NCI-H2029 treated with DMSO at 0.1 percent for 48 hours (cell line): ENCODE data around the gene IRAK1BP1.
"Not testable (repeated sequence)": the region's sequence is repeated elsewhere in the genome, so short reads cannot be mapped to it uniquely, and the experiment has no call there.

Source experiments
- DNase-seq: peaks from one replicate; lab custom pipeline; 2025; lab: John Stamatoyannopoulos, UW

IRAK1BP1 gene, protein sequence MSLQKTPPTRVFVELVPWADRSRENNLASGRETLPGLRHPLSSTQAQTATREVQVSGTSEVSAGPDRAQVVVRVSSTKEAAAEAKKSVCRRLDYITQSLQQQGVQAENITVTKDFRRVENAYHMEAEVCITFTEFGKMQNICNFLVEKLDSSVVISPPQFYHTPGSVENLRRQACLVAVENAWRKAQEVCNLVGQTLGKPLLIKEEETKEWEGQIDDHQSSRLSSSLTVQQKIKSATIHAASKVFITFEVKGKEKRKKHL

DNA sequence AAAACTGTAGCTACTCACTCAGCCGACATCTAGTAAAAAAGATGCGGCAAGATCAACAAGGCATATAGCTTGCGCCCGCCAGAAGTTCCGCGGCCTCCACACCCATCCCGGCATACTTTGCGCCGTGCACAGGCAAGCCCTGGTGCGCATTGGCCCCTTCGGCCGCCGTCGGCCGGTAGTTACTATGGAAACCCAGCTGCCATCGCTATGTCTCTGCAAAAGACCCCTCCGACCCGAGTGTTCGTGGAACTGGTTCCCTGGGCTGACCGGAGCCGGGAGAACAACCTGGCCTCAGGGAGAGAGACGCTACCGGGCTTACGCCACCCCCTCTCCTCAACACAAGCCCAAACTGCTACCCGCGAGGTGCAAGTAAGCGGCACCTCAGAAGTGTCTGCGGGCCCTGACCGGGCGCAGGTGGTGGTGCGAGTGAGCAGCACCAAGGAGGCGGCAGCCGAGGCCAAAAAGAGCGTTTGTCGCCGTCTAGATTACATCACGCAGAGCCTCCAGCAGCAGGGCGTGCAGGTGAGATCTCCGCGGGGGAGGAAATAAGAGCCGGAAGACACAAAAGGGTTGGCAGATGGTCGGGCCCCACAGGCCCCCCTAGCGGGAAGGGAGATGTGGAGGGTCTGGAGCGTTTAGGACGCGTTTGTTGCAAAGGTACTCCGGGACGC is at the start of gene IRAK1BP1:
Gene IRAK1BP1, plus strand, starts transcription at position 182 of the 671 bp plus-strand sequence. Its CDS starts 26 bp downstream, at position 208.
- peak; percentile 77 for DNase-seq

DNA sequence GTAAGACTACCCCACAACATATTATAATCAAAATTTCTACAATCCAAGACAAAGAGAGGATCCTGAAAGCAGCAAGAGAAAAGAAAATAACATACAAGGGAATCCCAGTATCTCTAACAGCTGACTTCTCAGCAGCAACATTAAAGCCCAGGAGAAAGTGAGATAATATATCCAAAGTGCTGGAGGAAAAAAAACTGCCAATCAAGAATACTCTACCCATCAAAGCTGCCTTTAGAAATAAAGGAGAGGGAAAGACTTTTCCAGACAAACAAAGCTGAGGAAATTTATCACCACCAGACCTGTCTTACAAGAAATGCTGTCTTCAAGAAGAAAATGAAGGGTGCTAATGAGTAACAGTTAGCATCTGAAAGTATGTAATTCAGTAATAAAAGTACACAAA is 43.3 kb upstream of the IRAK1BP1 start:
- DNase-seq = no peak

DNA sequence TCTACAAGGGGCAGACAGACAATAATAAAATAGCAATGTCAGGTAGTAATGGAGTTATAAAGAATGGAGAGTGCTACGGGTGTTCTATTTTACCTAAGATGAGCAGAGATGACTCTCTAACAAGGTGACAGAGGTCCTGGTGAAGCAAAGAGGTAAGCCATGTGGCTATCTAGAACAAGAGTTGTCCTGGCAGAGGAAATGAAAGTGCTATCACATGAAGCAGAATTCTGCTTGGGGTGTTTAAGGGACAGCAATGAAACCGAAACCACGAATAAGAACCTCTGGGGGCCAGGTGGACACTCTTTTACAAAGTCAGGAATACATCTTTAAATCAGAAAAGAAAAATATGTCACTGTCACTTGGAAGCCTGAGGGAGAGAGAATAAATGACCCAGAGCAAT is 37.9 kb upstream of the IRAK1BP1 start:
- no peak for DNase-seq

DNA sequence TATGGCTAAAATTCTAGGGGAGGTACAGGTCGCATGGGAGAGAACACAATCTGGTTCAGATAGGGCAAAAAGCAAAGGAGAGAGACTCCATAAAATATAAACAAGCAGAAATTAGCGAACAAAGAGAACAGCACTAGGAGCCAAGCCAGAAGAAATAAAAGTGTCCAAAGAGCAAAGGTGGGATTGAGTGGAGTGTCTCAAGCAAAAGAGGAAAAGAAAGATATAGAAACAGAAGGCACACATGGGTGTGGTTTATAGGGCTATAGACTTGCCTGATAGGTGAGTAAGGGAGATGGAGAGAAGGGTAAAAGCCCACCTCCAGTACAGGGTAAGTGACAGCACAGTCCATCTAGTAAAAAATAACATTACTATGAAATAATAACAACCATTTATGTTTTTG is 36.5 kb upstream of the IRAK1BP1 start:
- no peak for DNase-seq

DNA sequence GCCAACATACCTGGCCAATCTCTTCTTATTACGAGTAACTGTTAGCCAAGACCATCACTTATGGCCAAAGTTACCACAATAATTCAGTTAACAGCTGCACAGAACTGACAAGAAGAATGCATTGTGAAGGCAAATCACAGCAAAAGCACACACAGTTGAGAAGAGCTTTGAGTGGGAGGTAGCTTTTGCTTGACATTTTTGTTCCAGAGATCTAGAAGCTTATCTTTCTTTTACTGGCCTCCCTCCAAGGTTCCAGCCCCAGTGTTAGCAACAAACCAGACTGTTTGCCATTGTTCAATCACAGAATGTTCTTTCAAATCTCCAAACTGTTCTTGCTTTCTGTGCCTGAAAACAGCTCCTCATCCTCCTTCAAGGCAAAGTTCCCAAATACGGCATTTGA is 35.9 kb upstream of the IRAK1BP1 start:
- DNase-seq = no peak

DNA sequence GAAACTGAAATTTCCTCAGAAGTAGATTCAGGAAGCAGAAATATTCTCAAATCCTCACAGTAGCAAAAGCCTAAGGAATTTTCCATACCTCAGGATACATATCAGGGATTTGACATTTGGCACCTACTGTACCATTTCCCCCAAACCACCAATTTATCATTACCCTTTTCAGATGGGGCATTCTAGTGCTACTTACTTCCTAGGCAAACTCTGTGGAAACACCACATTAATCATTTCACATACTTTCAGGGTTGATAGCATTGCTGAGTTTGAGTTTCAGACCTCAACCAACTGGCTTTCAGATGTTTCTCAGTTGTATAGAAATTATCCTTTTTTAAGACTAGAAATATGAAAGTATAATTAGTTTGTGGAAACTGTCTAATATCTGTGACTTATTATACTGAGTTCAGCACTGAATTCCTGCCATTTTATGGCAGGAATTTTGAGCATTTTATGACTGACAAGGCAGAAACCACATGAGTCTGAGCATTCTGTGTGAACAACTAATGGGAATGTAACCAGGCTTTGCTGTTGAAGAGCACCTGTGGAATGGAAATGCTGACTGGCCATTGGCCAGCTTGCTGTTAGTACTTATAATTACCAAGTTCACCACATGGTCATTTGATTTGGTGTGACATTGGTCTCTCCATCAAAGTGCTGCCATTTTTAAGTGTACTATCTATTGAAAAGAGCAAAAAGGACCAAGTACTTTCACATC is 35.1 kb upstream of the IRAK1BP1 start:
- no peak for DNase-seq

DNA sequence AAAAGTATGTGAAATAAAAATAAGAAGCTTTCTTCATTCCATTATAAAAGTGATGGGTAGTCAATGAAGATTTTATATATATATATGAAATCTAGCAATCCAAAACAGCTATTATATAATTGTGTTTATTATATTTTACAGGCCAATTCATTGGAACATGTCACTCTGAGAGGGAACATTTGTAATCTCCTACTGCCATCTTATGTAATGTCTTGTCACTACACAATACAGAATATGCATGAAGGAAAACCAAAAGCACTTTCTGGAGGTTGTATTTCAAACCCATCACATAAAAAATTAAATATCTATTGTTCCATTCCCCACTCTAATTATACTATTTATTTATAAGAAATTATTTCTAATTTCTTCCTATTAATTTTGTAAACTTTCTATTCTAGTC is 31.5 kb upstream of the IRAK1BP1 start:
- no peak for DNase-seq

DNA sequence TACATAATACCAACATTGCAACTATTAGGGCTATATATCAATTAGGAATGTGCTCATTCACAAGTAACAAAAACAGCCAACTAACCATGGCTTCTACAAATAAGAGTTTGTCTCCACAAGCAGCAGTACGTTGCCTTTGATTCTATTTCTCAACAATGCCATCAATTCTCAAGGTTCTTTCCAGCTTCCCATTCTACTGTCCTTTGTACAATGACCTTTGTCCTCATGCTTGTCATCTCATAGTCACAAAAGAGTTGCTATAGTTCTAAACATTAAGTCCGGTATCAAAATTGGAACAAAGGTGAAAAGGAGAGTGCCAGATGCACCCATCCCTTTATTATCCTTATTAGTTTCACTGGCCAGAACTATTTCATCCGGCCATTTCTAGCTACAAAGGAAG is 30.8 kb upstream of the IRAK1BP1 start:
- no peak for DNase-seq

DNA sequence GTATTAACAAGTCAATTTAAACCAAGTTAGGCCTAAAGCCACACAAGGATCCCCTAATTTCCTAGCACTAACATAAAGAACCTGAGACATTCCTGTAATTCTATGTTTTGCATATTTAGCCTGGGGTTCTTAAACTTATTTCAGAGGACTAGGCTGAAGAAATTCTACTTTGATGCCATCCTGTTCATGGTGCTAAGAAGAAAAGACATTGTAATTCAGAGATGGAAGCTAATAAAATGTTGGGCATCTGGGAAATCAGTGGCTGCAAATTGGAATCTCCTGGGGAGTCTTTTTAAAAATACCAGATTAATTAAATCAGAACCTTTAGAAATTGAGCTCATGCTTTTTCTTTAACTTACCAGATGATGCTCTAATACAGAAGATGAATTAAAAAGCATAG is 26.2 kb upstream of the IRAK1BP1 start:
- DNase-seq = no peak

DNA sequence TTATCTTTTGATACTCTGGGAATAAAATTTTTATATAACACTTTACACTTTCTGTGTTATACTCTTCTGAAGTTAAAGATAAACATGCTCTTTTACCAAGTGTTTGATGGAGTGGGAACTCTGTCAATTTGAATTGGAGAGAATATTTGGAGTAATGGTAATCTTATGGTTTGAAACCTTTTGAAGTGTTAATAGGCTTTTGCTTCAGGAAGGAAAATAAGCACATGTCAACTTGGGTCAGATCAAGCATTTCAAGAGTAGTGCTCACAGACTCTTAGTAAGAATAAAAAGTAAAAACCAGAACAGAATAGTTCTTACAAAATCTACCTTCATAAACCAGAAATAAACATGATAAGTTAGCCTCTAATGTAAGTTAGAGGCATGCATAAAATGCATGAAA is 24.4 kb upstream of the IRAK1BP1 start:
- DNase-seq = no peak

DNA sequence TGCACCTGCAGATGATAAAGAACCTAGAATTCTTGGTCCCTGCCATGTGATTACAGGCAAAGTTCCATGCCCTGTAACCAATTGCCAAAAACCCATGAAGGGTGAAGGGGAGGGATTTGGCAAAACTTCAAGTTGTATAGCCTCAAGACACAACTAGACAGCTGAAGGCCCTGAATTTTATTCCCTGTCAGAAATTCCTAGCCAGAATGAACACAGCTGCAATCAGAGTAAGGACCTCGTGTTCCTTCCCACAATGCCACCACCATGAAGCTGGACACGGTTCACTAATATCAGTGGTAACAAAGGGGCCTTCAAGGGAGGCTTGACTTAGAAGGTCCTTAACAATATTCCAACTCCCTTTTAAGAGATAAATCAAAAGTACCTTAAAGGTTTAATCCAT is 22.5 kb upstream of the IRAK1BP1 start:
- no peak for DNase-seq

DNA sequence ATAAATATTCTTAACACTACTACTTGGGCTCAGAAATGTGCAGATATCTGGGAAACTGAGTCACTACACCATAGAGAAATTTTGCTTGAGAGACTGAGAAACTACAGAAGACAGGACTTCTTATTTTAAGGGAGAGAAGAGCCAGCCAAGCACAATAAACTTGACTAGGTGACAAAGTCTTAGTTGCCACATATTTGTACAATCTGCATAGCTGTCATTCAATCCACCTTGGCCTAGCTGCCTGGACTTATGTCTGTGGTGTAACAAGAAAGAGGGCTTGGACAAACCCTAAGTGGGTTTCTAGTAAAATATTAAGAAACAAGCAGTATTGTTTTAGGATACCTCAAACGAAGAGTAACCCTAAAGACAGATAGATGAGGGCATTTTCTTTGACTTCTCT is 21.8 kb upstream of the IRAK1BP1 start:
- DNase-seq = no peak

DNA sequence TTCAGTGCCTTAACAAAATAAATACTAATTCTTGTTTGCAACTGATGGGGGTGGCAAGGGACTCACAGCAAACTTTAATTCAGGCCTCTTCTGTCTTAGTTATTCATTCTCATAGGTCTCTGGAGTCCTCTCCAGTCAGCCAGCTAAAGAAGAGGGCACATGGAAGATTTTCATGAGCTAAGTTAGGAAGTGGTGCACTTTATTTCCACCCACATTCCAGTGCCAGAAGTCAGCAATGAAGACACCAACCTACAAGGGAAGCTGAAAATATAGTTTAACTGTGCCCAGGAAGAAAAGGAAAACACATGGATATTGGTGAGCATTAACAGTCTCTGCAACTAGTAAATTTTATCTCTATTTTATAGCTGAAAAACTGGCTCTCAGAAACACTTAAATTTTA is 16.7 kb upstream of the IRAK1BP1 start:
- DNase-seq = no peak

DNA sequence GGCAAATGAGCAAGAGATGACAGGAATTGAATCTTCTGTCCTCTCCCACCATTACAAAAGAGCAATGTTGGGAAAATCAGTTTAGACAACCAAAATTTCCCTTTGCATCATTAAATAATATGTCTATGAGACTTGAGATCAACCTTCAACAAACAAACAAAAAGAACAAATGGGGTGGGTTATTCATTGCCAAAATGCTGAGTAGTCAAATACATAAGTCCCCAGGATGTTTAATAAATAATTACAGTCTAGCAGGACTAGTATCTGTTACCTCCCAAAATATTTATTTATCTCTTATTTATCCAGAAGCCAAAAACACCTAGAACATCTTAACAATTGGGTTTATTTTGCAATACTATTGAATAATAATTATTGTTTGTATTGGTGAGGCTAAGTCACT is 16.2 kb upstream of the IRAK1BP1 start:
- no peak for DNase-seq

DNA sequence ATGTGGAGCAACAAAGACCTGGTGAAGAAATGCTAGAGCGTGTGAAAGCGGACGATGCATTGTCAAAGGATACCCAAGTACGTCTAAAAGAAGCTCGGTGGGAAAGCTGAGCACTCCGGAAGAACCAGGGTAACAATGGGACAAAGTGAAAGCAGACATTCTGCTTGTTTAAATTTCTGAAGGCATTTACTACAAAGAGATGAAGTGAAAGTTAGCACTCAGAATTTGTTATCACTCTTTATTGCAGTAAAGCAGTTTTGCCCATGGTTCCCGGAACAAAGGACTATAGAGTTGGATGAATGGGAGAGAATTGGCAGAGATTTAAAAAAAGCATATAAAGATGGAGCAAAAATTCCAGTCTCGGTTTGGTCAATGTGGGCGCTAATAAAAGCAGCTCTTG is 12.8 kb upstream of the IRAK1BP1 start:
- no peak for DNase-seq

DNA sequence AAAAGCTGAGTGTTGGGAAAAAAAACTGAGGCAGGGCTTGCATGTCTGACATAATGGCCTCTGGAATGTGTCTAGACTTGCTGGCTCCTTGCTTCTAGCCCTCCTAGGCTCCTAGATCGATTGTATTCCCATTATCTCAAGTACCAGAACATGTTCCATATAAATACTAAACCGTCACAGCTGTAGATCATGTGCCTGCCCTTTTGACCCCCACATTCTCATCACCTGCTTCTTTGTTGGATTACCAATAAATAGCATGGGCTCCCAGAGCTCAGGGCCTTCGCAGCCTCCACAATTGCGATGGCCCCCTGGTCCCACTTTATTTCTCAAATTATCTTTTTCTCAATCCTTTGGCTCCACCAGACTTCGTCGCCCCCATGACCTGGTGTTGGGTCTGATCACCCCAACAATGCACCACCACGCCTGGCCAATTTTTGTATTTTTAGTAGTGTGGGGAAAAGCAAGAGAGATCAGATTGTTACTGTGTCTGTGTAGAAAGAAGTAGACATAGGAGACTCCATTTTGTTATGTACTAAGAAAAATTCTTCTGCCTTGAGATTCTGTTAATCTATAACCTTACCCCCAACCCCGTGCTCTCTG is 8.9 kb upstream of the IRAK1BP1 start:
- not testable (repeated sequence) for DNase-seq

DNA sequence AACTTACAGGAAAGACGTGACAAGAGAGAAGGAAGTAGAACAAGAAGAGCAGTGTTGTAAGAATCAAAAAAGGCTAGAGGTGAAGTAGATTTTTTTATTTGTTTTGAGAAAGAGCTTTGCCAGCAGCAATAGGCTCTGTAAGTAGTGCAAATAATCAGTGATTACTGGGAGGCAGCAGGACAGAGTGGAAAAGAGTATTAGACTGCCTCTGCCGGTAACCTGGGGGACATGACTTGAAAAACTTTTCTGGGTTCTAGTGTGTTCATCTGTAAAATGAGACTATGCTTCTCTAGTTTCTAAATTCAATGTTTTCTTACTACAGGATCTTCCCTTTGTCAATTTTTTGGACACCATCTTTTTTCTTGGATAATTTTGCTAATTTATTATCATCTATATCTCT is 5.8 kb upstream of the IRAK1BP1 start:
- DNase-seq = no peak

DNA sequence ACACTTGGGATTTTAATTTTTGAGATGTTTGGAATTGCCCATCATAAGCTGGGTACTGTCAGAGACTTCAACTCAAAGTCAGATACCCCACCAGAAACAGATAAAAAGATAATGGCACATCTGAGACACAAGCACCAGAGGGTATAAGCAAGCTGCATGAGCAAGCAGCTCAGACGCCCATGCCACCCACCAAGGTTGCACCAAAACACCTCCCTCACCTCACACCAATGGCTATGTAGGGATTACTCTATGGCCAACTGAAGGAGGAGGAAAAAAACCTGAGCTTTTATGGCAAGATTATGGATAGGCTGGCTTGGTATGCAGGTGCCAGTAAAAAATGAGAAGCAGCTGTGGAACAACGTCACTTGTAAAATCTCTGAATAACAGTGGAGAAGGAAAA is 3.8 kb upstream of the IRAK1BP1 start:
- no peak for DNase-seq

DNA sequence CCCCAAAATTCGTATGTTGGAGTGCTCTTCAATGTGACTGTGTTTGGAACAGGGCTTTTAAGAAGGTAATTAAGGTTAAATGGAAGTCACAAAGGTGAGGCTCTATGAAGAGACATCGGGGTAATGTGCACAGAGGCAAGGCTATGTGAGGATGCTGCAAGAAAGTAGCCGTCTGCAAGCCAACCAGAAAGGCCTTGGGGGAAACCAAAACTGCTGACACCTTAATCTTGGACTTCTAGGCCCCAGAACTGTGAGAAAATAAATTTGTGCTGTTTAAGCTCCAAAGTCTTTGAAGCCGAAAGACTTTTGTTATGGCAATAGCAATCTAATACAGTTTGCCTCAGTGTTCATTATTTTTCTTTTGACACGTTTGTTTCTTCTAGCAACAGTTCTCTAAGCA is 2.4 kb upstream of the IRAK1BP1 start:
- no peak for DNase-seq

DNA sequence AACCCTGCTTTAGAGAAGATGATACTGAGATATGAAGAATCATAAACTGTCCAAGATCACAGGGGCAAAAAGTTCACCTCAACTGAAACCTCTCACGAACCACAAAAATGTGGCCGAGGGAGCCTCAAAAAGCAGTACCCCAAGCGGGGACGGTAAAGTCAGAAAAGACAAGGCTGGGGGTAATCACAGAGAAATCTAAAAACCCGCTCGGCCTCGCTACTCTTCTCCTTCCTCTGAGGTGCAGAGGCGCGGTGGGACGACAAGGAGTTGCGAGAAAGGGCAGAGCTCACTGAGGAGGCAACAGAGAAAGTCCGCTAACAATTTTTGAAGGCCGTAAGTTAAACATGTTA is 356 bp upstream of the IRAK1BP1 start:
- DNase-seq = no peak

DNA sequence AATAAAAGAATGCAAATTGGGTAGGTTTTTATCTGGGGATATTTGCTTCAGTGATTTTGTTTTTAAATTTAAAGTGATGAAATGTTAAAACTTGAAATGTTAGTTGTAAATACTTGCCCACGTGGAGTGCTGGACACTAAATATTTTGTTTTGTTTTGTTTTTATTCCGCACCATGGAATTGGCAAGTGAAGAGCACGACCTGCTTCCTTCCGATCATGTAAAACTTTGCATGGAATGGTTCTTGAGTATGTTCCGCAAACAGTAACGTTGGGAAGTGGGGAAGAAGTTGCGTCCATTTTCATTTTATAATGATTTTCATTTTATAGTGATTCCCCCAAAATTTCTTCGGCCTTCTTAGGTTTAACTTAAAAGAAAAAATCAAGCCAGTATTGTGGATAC is 765 bp downstream of the IRAK1BP1 start:
- no peak for DNase-seq

DNA sequence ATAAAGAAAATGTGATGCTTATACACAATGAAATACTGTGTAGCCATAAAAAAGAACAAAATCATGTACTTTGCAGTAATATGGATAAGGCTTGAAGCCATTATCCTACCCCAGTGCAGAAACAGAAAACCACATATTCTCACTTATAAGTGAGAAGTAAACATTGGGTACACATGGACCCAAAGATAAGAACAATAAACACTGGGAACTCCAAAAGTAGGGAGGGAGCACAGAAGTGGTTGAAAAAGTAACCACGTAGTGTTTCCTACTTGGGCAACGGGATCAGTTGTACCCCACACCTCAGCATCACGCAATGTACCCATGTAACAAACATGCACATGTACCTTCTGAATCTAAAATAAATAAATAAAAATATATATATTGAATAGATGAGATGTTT is 8.2 kb downstream of the IRAK1BP1 start:
- no peak for DNase-seq

DNA sequence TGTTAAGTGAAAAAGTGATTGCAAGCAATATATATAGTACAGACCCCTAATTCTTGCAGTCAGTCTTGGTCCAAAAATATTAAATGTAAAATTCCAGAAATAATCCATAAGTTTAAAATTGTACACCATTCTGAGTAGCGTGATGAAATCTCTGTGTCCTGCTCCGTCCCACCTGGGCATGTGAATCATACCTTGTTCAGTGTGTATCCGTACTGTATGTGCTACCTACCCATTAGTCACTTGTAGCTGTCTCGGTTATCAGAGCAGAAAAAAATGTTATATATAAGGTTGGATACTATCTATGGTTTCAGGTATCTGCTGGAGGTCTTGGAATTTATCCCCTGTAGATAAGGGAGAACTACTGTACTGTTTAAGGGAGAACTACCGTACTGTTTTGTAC is 16.3 kb downstream of the IRAK1BP1 start:
- DNase-seq = no peak
